GM19023 (cell line): Measurements from ENCODE around the gene CEACAM3.

ENCODE experiments used
- ATAC-seq: cut with Tn5 transposase; IDR thresholded peaks from one replicate; pipeline ENCODE4 v1.9.1; 2021; ENCODE audit warnings: mild to moderate bottlenecking, moderate library complexity; ENCODE audit not compliant: unreplicated experiment

CEACAM3 gene

GRCh38 chr19:41843371-41843770 lies 47.0 kb downstream of the CEACAM3 start:
- ATAC-seq, result no peak

- ATAC-seq, result no peak
Observed at GRCh38 chr19:41844601-41845000, 48.2 kb downstream of the CEACAM3 start, which contains the start of gene LYPD4. LYPD4 (minus strand) TSS chr19:41844683; CDS start chr19:41839285, 5,398 bp downstream.

- no peak for ATAC-seq
Observed at GRCh38 chr19:41845001-41845050, 48.4 kb downstream of the CEACAM3 start, which contains the start of gene DMRTC2. DMRTC2 (plus strand) TSS chr19:41845042; CDS start chr19:41847429, 2,387 bp downstream.

- no peak for ATAC-seq
Observed at GRCh38 chr19:41845051-41845590, 48.7 kb downstream of the CEACAM3 start.

- no peak for ATAC-seq
Observed at GRCh38 chr19:41847351-41848105, 51.1 kb downstream of the CEACAM3 start.

- ATAC-seq, result no peak
Observed at GRCh38 chr19:41848666-41849065, 52.3 kb downstream of the CEACAM3 start.

- no peak for ATAC-seq
Observed at GRCh38 chr19:41849067-41849466, 52.7 kb downstream of the CEACAM3 start.

GRCh38 chr19:41850381-41850780 lies 54.0 kb downstream of the CEACAM3 start:
- no peak for ATAC-seq

- ATAC-seq, result no peak
Observed at GRCh38 chr19:41851456-41851855, 55.1 kb downstream of the CEACAM3 start.

GRCh38 chr19:41853344-41853743 lies 57.0 kb downstream of the CEACAM3 start:
- no peak for ATAC-seq

GRCh38 chr19:41853768-41854167 lies 57.4 kb downstream of the CEACAM3 start:
- ATAC-seq, result no peak

- ATAC-seq, result no peak
Observed at GRCh38 chr19:41859213-41859617, 62.8 kb downstream of the CEACAM3 start.

- ATAC-seq, result peak; percentile 81
Observed at GRCh38 chr19:41859618-41860418, 63.4 kb downstream of the CEACAM3 start, which contains the start of gene RPS19. RPS19 (plus strand) TSS chr19:41860255; CDS start chr19:41860775, 520 bp downstream.

GRCh38 chr19:41860419-41861115 lies 64.2 kb downstream of the CEACAM3 start:
- no peak for ATAC-seq
